Activated naive CD8-positive, alpha-beta T cell treated with anti-CD3 and anti-CD28 coated beads, Interleukin-2, amount 50 U/mL, for 24 hours (primary cell): ENCODE results near the gene IQGAP2.
"Not testable (repeated sequence)": the region's sequence is repeated elsewhere in the genome, so short reads cannot be mapped to it uniquely, and the experiment has no call there.

ENCODE experiments used
- ATAC-seq: fragments of 150-1000 bp; cut with Tn5 transposase; one replicate; pipeline ENCODE4 v1.10.0; 2021
- DNase-seq: peaks from one replicate; pipeline ENCODE4 v3.0.0; 2021
- H3K27ac Mint-ChIP-seq: one replicate; pipeline ENCODE4 v1.8.0; 2021; ENCODE audit warnings: mild to moderate bottlenecking, mixed read lengths
- H3K27me3 Mint-ChIP-seq: one replicate; pipeline ENCODE4 v1.8.0; 2021; ENCODE audit warnings: mixed read lengths
- H3K36me3 Mint-ChIP-seq: one replicate; pipeline ENCODE4 v1.8.0; 2021; ENCODE audit warnings: low read depth, mixed read lengths
- H3K4me1 Mint-ChIP-seq: one replicate; pipeline ENCODE4 v1.8.0; 2021; ENCODE audit warnings: mixed read lengths
- H3K4me3 Mint-ChIP-seq: one replicate; pipeline ENCODE4 v1.8.0; 2021; ENCODE audit warnings: mild to moderate bottlenecking, moderate library complexity, mixed read lengths
- H3K9me3 Mint-ChIP-seq: one replicate; pipeline ENCODE4 v1.8.0; 2021; ENCODE audit warnings: mixed read lengths

The IQGAP2 gene

DNA sequence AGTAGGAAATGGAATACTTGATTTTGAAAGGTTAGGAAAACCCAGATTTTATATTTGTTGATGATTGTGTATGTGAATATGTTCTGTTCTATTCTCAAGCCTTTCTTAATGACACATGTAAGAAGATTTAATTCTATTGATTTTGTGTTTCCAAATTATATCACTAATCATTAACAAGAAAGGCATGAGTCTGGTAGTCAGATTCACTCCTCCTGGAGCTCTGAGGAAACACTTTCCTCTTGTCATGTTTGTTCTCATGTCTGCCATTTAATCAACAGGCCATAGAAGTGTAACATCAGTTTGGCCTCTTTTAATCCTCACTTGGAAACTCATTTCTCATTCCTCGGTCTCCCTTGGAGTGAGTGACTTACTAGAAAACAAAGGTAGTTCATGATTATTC lies 272.3 kb downstream of the IQGAP2 start:
- H3K4me3 Mint-ChIP-seq: no peak overlapping the region
- no peaks in the 10 kb centered on the region for H3K27me3 Mint-ChIP-seq
- no peak for DNase-seq
- no peak for ATAC-seq
- no peaks in the 10 kb centered on the region for H3K9me3 Mint-ChIP-seq
- peaks cover 38% of the 10 kb centered on the region for H3K36me3 Mint-ChIP-seq
- no peak overlapping the region for H3K27ac Mint-ChIP-seq
- no peaks in the 10 kb centered on the region for H3K4me1 Mint-ChIP-seq

DNA sequence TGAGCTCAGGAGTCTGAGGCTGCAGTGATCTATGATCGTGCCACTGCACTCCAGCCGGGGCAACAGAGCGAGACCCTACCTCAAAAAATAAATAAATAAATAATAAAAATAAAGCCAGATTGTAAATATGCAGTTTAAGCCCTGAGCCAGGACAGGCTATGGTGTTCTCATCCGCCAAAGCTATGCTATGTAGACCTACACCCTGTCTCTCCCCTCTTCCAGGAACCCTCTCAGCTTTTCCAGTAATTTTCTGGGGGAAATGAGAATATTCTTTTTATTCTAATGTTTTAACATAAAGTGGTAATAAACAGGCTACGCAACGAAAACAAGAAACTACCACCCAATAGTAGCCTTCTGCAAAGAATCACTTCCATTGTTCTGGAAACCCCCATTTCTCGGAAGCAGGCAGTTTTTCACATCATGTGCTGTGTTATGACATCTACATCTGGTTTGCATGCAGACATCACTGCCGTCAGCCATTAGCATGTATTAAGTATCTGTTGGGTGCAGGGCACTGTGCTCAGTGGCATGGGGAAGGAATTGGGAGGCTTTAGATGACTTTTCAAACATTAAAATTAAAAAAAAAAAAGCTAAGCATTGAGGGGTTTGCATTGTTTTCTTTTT lies 274.9 kb downstream of the IQGAP2 start:
- no peak for ATAC-seq
- no peak for DNase-seq
- no peaks in the 10 kb centered on the region for H3K9me3 Mint-ChIP-seq
- H3K27me3 Mint-ChIP-seq: no peaks in the 10 kb centered on the region
- H3K4me3 Mint-ChIP-seq: no peak overlapping the region
- H3K27ac Mint-ChIP-seq: no peak overlapping the region
- peaks cover 4% of the 10 kb centered on the region for H3K4me1 Mint-ChIP-seq
- peaks cover 26% of the 10 kb centered on the region for H3K36me3 Mint-ChIP-seq

DNA sequence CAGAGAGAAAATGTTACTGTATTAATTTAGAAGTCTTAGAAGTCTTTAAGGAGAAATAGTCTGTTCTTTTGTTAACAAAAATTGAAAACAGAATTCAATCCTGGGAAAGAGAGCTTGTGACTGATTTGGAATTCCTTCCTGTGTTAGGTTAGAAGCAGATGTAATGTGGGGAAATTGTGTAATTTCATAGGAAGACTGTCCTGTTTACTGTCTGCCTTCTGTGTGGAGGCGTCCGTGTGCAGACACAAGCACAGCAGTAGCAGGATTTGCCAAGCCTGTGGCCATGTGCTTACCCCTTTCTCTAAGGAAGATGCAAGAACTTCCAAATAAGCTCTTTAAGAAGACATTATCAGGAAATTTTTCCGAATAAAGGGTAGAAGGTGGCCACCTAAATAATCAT lies 276.1 kb downstream of the IQGAP2 start:
- peaks cover 8% of the 10 kb centered on the region for H3K4me1 Mint-ChIP-seq
- ATAC-seq (no peak), DNase-seq (no peak)
- H3K4me3 Mint-ChIP-seq: no peak overlapping the region
- no peaks in the 10 kb centered on the region for H3K27me3 Mint-ChIP-seq
- peaks cover 25% of the 10 kb centered on the region for H3K36me3 Mint-ChIP-seq
- no peaks in the 10 kb centered on the region for H3K9me3 Mint-ChIP-seq
- no peak overlapping the region for H3K27ac Mint-ChIP-seq

DNA sequence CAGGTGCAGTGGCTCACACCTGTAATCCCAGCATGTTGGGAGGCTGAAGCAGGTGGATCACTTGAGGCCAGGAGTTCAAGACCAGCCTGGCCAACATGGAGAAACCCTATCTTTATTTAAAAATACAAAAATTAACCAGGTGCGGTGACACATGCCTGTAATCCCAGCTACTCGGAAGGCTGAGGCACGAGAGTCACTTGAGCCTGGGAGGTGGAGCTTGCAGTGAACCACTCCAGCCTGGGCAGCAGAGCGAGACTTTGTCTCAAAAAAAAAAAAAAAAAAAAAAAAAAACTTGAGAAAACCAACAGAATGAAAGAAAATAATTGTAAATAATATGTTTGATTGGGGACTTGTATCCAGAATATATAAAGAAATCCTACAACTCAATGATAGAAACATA lies 277.7 kb downstream of the IQGAP2 start:
- DNase-seq, H3K27me3 Mint-ChIP-seq, H3K27ac Mint-ChIP-seq, H3K9me3 Mint-ChIP-seq, ATAC-seq, H3K4me1 Mint-ChIP-seq, H3K4me3 Mint-ChIP-seq: not testable (repeated sequence)
- H3K36me3 Mint-ChIP-seq: peaks cover 26% of the 10 kb centered on the region

DNA sequence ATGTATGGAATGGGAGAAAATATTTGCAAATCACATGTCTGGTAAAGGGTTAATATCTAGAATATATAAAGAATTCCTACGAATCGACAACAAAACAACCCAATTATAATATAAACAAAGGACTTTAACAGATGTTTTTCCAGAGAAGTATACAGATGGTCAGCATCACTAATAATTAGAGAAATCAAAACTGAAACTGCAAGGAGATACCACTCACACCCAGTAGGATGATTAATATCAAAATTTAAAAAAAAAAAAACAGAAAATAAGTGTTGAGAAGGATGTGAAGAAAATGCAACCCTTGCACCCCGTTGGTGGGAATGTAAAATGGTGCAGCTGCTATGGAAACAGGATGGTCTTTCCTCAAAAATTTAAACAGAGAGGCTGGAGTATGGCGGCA lies 278.2 kb downstream of the IQGAP2 start:
- Mint-ChIP-seq H3K27ac (no peak overlapping the region), H3K4me1 (peaks cover 9% of the 10 kb centered on the region), H3K36me3 (peaks cover 23% of the 10 kb centered on the region), H3K9me3 (no peaks in the 10 kb centered on the region), H3K4me3 (no peak overlapping the region), H3K27me3 (no peaks in the 10 kb centered on the region)
- ATAC-seq (no peak), DNase-seq (no peak)

DNA sequence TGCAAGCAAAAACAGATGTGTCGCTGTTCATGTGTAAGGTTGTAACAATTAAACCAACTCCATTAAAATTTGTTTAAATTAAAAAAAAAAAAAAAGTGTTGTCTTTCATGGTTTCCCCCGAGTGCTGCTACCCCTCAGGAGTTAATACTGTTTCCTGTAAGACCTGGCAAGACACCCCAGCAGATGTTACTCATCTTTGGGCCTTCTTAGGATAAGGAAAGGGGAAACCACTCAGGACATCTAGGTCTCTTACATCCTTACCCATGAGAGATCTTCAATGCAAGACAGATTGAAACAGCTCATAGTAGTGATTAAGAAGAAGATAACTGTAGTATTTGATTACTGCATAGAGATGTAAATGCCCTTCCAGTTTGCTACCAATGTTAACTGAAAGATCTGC lies 279.3 kb downstream of the IQGAP2 start:
- H3K27me3 Mint-ChIP-seq: no peaks in the 10 kb centered on the region
- no peaks in the 10 kb centered on the region for H3K9me3 Mint-ChIP-seq
- H3K27ac Mint-ChIP-seq: no peak overlapping the region
- peaks cover 16% of the 10 kb centered on the region for H3K36me3 Mint-ChIP-seq
- no peak for ATAC-seq
- DNase-seq: no peak
- H3K4me3 Mint-ChIP-seq: no peak overlapping the region
- H3K4me1 Mint-ChIP-seq: peaks cover 9% of the 10 kb centered on the region

DNA sequence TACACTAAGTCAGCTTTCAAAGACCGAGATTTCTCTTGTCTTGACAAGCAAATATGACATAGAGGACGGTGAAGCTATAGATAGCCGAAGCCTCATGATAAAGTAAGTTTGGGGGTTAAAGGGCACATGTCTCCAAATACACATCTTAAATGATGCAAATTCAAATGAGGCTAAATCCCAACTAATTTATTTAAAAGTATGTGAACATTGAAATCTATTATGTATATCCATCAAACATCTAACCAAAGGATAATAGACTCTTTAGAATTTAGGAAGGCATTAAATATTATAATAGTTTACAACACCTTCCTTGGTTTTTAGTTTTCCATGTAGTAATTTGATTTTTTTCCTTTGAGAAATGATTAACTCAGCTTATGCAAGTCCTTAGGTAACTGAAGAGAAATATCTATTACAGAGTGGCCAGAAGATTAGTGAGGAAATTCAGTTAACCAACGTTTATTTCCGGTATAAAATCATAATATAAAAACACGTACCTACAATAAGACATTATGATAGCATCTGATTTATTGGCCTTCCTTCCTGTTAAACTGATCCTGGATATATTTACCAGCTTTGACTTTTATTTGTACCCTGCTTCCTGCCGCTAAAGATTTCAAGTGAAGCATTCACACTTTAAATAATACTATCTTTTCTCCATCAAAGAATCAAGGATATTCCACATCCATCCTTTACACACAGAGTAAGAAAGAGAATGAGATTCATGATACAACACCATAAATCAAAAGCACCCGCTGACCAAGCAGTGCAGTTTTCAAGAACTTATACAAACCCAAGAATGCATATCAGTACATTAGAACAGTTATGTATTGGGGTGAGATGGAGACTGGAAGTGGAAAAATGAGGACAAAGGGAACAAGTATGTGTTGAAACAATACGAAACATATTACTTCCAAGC lies 281.0 kb downstream of the IQGAP2 start:
- no peak overlapping the region for H3K27ac Mint-ChIP-seq

DNA sequence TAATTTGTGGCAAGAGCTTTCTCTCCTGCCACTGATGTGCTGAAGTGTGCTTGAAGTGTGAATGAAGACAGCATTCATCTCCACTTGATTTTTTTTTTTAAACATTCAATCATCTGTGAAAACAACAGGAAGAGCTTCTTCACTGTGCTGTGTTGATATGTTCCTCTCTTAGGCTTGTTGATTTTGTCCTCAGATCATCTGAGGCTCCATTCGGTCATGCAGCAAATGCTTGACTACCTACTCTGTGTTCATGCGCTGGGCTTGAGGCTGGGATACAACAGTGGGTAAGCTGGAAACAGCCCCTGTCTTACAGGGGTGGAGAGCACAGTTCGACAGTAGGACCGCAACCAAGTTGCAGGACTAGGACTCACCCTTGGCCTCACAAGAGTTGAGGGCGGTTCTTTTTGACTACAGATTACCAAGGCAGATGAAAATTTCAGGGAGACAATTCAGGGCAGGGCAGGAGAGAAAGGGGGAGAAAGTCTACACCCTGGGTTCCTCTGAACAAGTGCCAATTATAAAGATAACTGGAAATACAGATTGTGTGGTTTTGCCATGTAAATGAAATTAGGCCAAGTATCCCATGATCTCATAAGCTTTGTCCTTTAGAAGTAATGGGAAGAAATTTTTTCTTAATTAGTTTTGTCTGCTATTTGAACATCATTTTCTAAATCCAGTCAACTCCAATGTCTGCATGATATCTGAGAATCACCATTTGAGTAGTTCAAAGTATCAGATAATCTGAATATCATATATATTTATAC lies 281.9 kb downstream of the IQGAP2 start:
- ATAC-seq (no peak), DNase-seq (no peak)
- Mint-ChIP-seq H3K9me3 (no peaks in the 10 kb centered on the region), H3K4me3 (no peak overlapping the region), H3K27ac (no peak overlapping the region), H3K27me3 (no peaks in the 10 kb centered on the region), H3K36me3 (peaks cover 13% of the 10 kb centered on the region), H3K4me1 (peaks cover 9% of the 10 kb centered on the region)

More for the DNA sequence above, 281.0 kb downstream of the IQGAP2 start:
- H3K36me3 Mint-ChIP-seq: peaks cover 13% of the 10 kb centered on the region
- peaks cover 9% of the 10 kb centered on the region for H3K4me1 Mint-ChIP-seq
- ATAC-seq (no peak), DNase-seq (no peak)
- H3K9me3 Mint-ChIP-seq: no peaks in the 10 kb centered on the region
- no peak overlapping the region for H3K4me3 Mint-ChIP-seq
- no peaks in the 10 kb centered on the region for H3K27me3 Mint-ChIP-seq

DNA sequence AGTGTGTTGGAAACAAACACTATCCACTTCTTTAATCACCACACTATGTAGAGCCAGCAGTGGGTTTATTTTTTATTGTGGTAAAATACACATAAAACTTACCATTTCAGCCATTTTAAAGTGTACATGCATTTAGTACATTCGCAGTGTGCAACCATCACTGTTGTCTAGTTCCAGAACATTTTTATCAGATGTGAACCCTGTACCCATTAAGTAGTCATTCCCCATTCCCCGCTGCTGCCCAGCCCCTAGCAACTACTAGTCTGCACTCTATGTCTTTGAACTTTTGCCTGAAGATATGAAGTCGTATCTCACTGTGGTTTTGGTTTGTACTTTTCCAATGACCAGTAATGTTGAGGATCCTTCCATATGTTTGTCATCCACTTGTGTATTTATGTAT lies 282.6 kb downstream of the IQGAP2 start:
- Mint-ChIP-seq H3K27ac (no peak overlapping the region), H3K36me3 (peaks cover 12% of the 10 kb centered on the region)

DNA sequence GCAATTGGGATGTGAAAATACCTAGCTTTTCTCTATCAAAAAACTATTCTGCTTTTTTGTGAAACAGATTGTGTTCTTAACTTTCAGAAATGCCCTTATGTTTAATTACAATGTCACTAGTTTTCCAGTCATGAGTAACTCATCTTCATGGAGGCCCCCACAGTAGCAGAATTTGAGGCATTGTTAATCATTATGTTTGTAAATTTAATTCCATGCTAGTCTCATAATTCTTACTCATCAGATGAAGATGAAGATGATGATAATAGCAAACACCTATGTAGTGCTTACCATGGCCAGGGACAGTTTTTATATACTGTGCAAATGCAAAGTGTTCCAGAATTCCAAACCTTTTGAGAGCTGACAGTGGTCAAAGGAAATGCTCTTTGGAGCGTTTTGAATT lies 285.1 kb downstream of the IQGAP2 start:
- Mint-ChIP-seq H3K9me3 (no peaks in the 10 kb centered on the region), H3K27ac (no peak overlapping the region), H3K27me3 (no peaks in the 10 kb centered on the region), H3K4me3 (no peak overlapping the region), H3K36me3 (peaks cover 12% of the 10 kb centered on the region), H3K4me1 (peaks cover 19% of the 10 kb centered on the region)
- DNase-seq (no peak), ATAC-seq (no peak)

More for the DNA sequence above, 282.6 kb downstream of the IQGAP2 start:
- H3K9me3 Mint-ChIP-seq: no peaks in the 10 kb centered on the region
- ATAC-seq (no peak), DNase-seq (no peak)
- H3K27me3 Mint-ChIP-seq: no peaks in the 10 kb centered on the region
- no peak overlapping the region for H3K4me3 Mint-ChIP-seq
- H3K4me1 Mint-ChIP-seq: peaks cover 9% of the 10 kb centered on the region

DNA sequence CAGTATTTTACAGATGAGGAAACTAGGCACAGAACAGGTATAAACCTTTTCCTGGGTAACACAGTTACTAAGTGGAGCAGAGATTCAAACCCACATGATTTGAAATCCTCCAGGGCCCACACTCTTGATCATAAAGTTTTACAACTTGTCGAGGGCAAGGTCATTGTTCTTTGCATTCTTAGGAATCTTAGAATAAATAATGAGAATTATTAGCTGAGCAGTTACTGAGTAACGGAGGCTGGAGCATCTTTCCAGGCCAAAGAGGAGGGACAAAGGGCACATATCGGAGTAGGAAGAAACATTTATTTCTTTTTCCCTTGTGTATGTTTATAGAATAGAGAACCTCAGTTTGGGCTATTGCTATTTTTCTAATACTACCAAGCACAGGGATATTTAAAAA lies 285.8 kb downstream of the IQGAP2 start:
- H3K36me3 Mint-ChIP-seq: peaks cover 9% of the 10 kb centered on the region
- H3K27me3 Mint-ChIP-seq: no peaks in the 10 kb centered on the region
- DNase-seq (no peak), ATAC-seq (no peak)
- no peak overlapping the region for H3K27ac Mint-ChIP-seq
- no peaks in the 10 kb centered on the region for H3K9me3 Mint-ChIP-seq
- no peak overlapping the region for H3K4me3 Mint-ChIP-seq
- H3K4me1 Mint-ChIP-seq: peaks cover 19% of the 10 kb centered on the region

DNA sequence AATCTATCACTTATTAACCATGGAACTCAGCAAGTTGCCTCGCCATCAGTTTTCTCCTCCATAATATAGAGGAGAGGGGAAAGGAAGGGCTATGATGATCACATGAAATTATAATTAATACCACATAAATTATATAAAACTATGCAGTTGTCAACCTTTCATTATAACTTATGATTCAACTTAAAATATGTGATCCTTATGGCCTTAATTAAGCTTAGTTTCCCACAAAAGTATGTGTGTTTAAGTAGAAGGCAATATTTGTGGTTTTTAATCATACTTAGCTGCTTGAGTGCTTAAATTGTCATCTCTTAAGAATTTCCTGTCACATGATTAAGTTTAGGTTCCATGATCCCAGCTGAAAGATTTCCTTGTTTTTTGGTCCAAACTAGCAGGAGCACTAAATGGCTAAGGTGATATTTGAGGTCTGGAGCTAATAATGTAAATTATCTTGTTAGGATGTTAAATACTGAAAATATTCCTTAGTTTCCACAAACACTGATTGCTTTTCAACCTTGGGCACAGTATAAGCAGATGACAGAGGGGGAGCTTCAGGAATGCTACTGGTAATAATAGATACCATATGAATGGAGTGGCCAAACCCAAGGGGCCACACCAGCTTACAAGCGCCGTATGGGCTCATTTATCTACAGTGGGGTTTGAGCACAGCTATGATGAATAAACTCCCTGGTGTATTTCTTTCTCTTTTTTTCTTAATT lies 286.4 kb downstream of the IQGAP2 start:
- ATAC-seq (no peak), DNase-seq (no peak)
- H3K4me1 Mint-ChIP-seq: peaks cover 14% of the 10 kb centered on the region
- no peaks in the 10 kb centered on the region for H3K27me3 Mint-ChIP-seq
- no peak overlapping the region for H3K27ac Mint-ChIP-seq
- H3K4me3 Mint-ChIP-seq: no peak overlapping the region
- H3K36me3 Mint-ChIP-seq: peaks cover 6% of the 10 kb centered on the region
- H3K9me3 Mint-ChIP-seq: no peaks in the 10 kb centered on the region

DNA sequence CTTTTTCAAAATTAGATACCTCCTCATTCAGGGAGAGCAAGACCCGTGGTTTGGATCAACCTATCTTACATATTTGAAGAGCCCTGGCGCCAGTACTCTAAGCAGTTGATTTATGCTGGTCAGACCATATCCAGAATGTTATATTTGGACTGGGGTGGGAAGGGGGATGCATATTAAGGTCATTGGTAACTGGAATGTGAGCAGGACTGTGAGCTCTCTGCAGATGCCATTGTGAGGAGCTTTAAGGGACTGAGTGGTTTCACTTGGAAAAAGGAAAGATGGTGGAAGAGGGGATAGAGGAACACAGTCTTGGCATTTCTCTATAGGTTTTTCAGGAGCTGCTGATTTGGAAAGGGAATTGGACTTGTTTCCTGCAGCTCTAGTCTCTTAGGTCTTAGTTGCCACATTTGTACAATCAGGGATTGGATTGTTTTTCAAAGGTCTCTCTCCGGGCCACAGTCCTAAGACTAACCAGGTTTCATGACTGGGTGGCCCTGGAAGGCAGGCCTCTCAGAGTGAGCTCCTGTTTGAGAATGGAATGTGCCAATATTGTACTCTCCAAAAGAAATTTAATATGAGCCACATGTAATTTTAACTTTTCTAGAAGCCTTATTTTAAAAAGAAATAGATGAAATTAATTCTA lies 287.1 kb downstream of the IQGAP2 start:
- no peak for ATAC-seq
- H3K36me3 Mint-ChIP-seq: peaks cover 8% of the 10 kb centered on the region
- H3K27me3 Mint-ChIP-seq: no peaks in the 10 kb centered on the region

More for the DNA sequence above, 287.1 kb downstream of the IQGAP2 start:
- Mint-ChIP-seq H3K27ac (no peak overlapping the region), H3K4me1 (peaks cover 14% of the 10 kb centered on the region), H3K4me3 (no peak overlapping the region), H3K9me3 (no peaks in the 10 kb centered on the region)
- no peak for DNase-seq
